ENCODE results near the gene CNPY2. TPM values are rescaled to one million over a fixed set of nuclear protein-coding genes. Genes with fewer than 3 reads are reported as not detected.

CNPY2 gene
- total RNA-seq, 2 donors from 2014 or later, result 40.2 to 103 TPM

DNA sequence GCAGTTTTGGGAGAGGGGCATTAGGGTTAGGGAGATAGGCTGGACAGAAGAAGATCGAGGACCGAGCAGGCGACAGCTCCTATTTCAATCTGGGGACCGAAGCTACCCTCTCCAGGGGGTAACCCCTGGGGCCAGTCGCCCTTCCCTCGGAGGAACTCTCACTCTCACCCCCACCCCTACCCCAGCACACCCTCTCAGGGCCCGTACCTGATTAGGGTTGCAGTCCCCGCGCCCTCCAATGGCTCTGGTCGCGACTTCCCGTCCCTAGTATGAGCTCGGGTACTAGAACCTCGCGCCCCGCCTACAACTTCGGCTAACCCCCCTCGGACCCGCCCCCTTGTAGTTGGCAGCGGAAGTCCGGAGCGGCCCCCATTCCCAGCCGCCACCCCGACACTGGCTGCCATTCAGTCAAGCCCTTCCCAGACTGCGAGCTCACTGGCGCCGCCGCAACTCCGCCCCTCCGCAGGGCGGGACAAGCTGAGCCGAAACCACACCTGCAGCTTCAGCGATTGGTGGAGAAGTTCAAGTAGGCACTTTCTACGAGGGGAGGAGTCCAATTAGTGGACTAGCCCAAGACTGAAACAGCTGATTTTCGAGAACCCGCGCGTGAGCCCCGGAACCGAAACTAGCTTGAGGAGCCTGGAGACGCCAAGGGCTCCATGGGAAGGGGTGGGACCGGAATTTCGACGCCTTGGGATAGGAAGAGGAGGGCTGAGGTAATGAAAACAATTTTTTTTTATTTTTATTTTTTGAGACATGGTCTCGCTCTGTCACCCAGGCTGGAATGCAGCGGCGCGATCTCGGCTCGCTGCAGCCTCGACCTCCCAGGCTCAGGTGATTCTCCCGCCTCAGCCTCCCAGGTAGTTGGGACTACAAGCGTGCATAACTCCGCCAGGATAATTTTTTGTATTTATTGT is 44.3 kb upstream of the CNPY2 start, which contains the start of gene STAT2:
TSS of gene STAT2 (minus strand) at position 257 of the 917 bp plus-strand sequence. CDS start 3,536 bp downstream, outside the sequence.
- peak; percentile 98 to 100 (median 98) for DNase-seq
- peaks cover 22% of the 10 kb centered on the region for H3K4me1 ChIP-seq
- ATAC-seq, result peak; percentile 97
- peak within 1 kb of the TSS; percentile 87 to 97 (median 92) for H3K27ac ChIP-seq
- H3K27me3 ChIP-seq, result no peaks in the 10 kb centered on the region
- WGBS, 2 donors, result 0 to 1% methylated on average over 31 to 53 of the region's 54 CpGs
- peak within 1 kb of the TSS; percentile 29 to 72 for H3K4me3 ChIP-seq
- peaks cover 0 to 10% of the 10 kb centered on the region in 2 donors for H3K36me3 ChIP-seq (replicated peaks in 1 of 2; ENCODE audit: insufficient read depth in 1 of 2, low read depth in 2 of 2)
- no peaks in the 10 kb centered on the region for H3K9me3 ChIP-seq
- intact Hi-C loops (cut with DNase I), result no loop called here
- TF ChIP-seq, protein P1, sequence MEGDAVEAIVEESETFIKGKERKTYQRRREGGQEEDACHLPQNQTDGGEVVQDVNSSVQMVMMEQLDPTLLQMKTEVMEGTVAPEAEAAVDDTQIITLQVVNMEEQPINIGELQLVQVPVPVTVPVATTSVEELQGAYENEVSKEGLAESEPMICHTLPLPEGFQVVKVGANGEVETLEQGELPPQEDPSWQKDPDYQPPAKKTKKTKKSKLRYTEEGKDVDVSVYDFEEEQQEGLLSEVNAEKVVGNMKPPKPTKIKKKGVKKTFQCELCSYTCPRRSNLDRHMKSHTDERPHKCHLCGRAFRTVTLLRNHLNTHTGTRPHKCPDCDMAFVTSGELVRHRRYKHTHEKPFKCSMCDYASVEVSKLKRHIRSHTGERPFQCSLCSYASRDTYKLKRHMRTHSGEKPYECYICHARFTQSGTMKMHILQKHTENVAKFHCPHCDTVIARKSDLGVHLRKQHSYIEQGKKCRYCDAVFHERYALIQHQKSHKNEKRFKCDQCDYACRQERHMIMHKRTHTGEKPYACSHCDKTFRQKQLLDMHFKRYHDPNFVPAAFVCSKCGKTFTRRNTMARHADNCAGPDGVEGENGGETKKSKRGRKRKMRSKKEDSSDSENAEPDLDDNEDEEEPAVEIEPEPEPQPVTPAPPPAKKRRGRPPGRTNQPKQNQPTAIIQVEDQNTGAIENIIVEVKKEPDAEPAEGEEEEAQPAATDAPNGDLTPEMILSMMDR (IDR thresholded peaks at IDR 0.05), result peak in 1 of 7 experiments; percentile 3
- peak; percentile 59 to 90 (median 90) for TF ChIP-seq POLR2A (IDR thresholded peaks at IDR 0.05)

DNA sequence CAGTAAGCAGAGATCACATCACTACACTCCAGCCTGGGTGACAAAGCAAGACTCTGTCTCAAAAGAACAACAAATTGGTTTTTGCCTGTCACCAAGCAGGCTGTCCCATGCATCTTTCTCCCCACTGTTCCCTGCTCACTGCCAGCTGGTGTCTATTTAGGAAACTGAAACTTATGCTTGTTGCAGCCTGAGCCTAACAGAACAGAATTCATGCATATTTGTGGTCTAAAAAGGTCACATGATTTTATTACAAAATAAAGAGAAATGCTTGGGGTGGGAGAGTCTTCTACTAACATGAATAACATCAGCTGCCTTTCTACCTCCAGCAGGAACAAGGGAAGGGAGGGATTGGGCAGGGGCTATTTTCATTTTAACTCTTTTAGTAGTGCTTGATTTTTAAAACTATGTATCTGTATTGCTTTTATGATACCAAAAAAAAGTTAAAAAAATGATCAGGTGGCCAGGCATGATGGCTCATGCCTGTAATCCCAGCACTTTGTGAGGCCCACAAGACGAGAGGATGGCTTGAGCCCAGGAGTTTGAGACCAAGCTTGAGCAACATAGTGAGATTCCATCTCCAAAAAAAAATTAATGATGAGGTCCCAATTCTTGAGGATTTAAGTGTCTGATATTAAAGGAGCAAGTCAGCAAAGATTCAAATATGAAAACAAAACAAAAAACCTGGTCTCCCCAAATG is 43.2 kb upstream of the CNPY2 start:
- DNase-seq, result peak in 1 of 4 donors; percentile 34
- H3K27me3 ChIP-seq, result no peaks in the 10 kb centered on the region
- H3K36me3 ChIP-seq (replicated peaks in 1 of 2; ENCODE audit: insufficient read depth in 1 of 2, low read depth in 2 of 2), result peaks cover 7 to 21% of the 10 kb centered on the region in 2 donors
- H3K4me1 ChIP-seq, result peaks cover 22% of the 10 kb centered on the region
- intact Hi-C loops (cut with DNase I), result no loop called here
- H3K4me3 ChIP-seq, result peak overlapping the region; percentile 29 to 72
- 0% methylated on average over 1 of the region's 1 CpG for WGBS, 2 donors
- H3K9me3 ChIP-seq, result no peaks in the 10 kb centered on the region
- TF ChIP-seq, protein P1 (IDR thresholded peaks at IDR 0.05), result no peak
- no peak for TF ChIP-seq POLR2A (IDR thresholded peaks at IDR 0.05)
- no peak for ATAC-seq
- H3K27ac ChIP-seq, result peak overlapping the region in 2 of 4 donors; percentile 96 to 97

DNA sequence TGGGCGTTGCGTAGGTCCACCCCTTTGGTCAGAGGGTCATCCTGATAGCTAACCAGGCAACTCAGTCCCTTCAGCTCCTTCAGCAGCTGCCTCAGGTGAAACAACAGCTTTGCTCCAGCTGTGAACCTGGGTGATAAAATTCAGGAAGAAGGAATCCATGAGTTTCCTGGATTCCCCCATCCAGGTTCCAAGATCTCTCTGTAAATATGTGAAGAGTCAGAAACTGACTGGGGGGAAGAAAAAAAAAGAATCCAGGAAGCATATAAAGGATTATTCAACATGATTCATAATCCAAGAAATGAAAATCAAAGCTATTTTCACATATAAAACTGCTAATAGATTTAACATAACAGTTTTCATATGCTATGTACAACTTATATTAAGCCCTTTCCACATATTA is 35.5 kb upstream of the CNPY2 start:
- H3K27ac ChIP-seq, result no peak overlapping the region
- DNase-seq (no peak), ATAC-seq (no peak)
- H3K36me3 ChIP-seq (replicated peaks in 1 of 2; ENCODE audit: insufficient read depth in 1 of 2, low read depth in 2 of 2), result peaks cover 48 to 69% of the 10 kb centered on the region in 2 donors
- no peaks in the 10 kb centered on the region for H3K9me3 ChIP-seq
- no peak for TF ChIP-seq POLR2A (IDR thresholded peaks at IDR 0.05)
- TF ChIP-seq, protein P1 (IDR thresholded peaks at IDR 0.05), result no peak
- no peaks in the 10 kb centered on the region for H3K4me1 ChIP-seq
- H3K4me3 ChIP-seq, result no peak overlapping the region
- intact Hi-C loops (cut with DNase I), result no loop called here
- no peaks in the 10 kb centered on the region for H3K27me3 ChIP-seq
- WGBS, 2 donors, result 79 to 91% methylated on average over 2 of the region's 2 CpGs

DNA sequence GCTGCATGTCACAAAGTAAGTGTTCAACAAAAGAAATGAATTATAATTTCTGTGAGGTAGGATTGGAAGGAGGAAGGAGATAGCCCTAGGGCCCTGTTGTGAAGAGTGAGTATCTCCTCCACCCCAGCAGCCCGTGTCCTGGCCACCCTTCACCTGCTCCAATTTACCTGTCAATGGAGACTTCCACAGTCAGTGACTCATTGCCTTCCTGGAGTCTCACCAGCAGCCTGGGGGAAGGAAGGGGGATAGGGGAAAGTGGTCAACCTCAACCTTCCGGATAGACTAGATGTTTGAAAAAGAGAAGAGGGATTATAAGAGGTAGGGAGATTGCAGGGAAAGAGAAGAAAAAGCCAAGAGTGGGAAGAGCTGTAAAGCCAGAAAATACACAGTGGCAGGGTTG is 34.9 kb upstream of the CNPY2 start:
- H3K4me3 ChIP-seq, result no peak overlapping the region
- no peaks in the 10 kb centered on the region for H3K9me3 ChIP-seq
- intact Hi-C loops (cut with DNase I), result no loop called here
- 93 to 95% methylated on average over 2 of the region's 2 CpGs for WGBS, 2 donors
- peaks cover 48 to 67% of the 10 kb centered on the region in 2 donors for H3K36me3 ChIP-seq (replicated peaks in 1 of 2; ENCODE audit: insufficient read depth in 1 of 2, low read depth in 2 of 2)
- H3K27me3 ChIP-seq, result no peaks in the 10 kb centered on the region
- ATAC-seq (no peak), DNase-seq (no peak)
- TF ChIP-seq, protein P1 (IDR thresholded peaks at IDR 0.05), result no peak
- TF ChIP-seq POLR2A (IDR thresholded peaks at IDR 0.05), result no peak
- H3K27ac ChIP-seq, result no peak overlapping the region
- no peaks in the 10 kb centered on the region for H3K4me1 ChIP-seq

Measured in body of pancreas (tissue), 4 donors.